ENCODE results near the gene KLC4. TPM values are rescaled to one million over a fixed set of nuclear protein-coding genes. Genes with fewer than 3 reads are reported as not detected.

KLC4 gene
- total RNA-seq, 2 donors from 2014 or later = 98.8 to 101 TPM

GRCh38 chr6:43101497-43101896, 42.1 kb downstream of the KLC4 start:
- no peak overlapping the region for H3K9ac ChIP-seq (ENCODE audit: low read depth in 2 of 2, low read length in 2 of 2)
- no peaks in the 10 kb centered on the region for H3K27me3 ChIP-seq
- no peaks in the 10 kb centered on the region for H3K36me3 ChIP-seq
- TF ChIP-seq CTCF (IDR thresholded peaks at IDR 0.05) = no peak
- DNase-seq = no peak
- no peak overlapping the region for H3K4me3 ChIP-seq
- H3K27ac ChIP-seq = no peak overlapping the region
- H3K4me1 ChIP-seq = no peaks in the 10 kb centered on the region
- no peaks in the 10 kb centered on the region for H3K9me3 ChIP-seq
- intact Hi-C loops (cut with DNase I) = no loop called here

GRCh38 chr6:43103253-43103876, 43.9 kb downstream of the KLC4 start:
- TF ChIP-seq CTCF (IDR thresholded peaks at IDR 0.05) = no peak
- H3K4me1 ChIP-seq = no peaks in the 10 kb centered on the region
- H3K9ac ChIP-seq (ENCODE audit: low read depth in 2 of 2, low read length in 2 of 2) = no peak overlapping the region
- H3K27me3 ChIP-seq = no peaks in the 10 kb centered on the region
- H3K9me3 ChIP-seq = no peaks in the 10 kb centered on the region
- H3K36me3 ChIP-seq = no peaks in the 10 kb centered on the region
- no peak overlapping the region for H3K27ac ChIP-seq
- H3K4me3 ChIP-seq = no peak overlapping the region
- intact Hi-C loops (cut with DNase I) = no loop called here
- DNase-seq = no peak

- Histone ChIP-seq H3K36me3 (no peaks in the 10 kb centered on the region), H3K4me3 (no peak overlapping the region), H3K4me1 (no peaks in the 10 kb centered on the region), H3K27ac (no peak overlapping the region), H3K9ac (ENCODE audit: low read depth in 2 of 2, low read length in 2 of 2) (no peak overlapping the region), H3K9me3 (no peaks in the 10 kb centered on the region), H3K27me3 (no peaks in the 10 kb centered on the region)
- TF ChIP-seq CTCF (IDR thresholded peaks at IDR 0.05) = no peak
- DNase-seq = no peak
- intact Hi-C loops (cut with DNase I) = no loop called here
Measured at GRCh38 chr6:43105538-43106222, 46.2 kb downstream of the KLC4 start.

- Histone ChIP-seq H3K4me1 (no peaks in the 10 kb centered on the region), H3K4me3 (no peak overlapping the region), H3K27me3 (no peaks in the 10 kb centered on the region), H3K9ac (ENCODE audit: low read depth in 2 of 2, low read length in 2 of 2) (no peak overlapping the region), H3K9me3 (no peaks in the 10 kb centered on the region), H3K27ac (no peak overlapping the region), H3K36me3 (no peaks in the 10 kb centered on the region)
- no peak for DNase-seq
- no peak for TF ChIP-seq CTCF (IDR thresholded peaks at IDR 0.05)
- intact Hi-C loops (cut with DNase I) = no loop called here
Measured at GRCh38 chr6:43107344-43108062, 48.1 kb downstream of the KLC4 start.

GRCh38 chr6:43113431-43114260, 54.2 kb downstream of the KLC4 start:
- Histone ChIP-seq H3K4me1 (peaks cover 4% of the 10 kb centered on the region), H3K4me3 (no peak overlapping the region), H3K9ac (ENCODE audit: low read depth in 2 of 2, low read length in 2 of 2) (no peak overlapping the region), H3K36me3 (no peaks in the 10 kb centered on the region), H3K27ac (peak overlapping the region; percentile 52), H3K27me3 (no peaks in the 10 kb centered on the region), H3K9me3 (no peaks in the 10 kb centered on the region)
- intact Hi-C loops (cut with DNase I) = no loop called here
- DNase-seq = no peak
- no peak for TF ChIP-seq CTCF (IDR thresholded peaks at IDR 0.05)

Data from colonic mucosa (tissue), 4 donors.